Mesodermal cell (in vitro differentiated cells): ENCODE measurements around the gene ZNF428.

Source experiments
- H3K27ac ChIP-seq: 2 replicates; pipeline ENCODE4 v1.7.0; 2013; ENCODE audit warnings: mild to moderate bottlenecking, low read depth, low read length, moderate library complexity; ENCODE audit not compliant: severe bottlenecking
- H3K36me3 ChIP-seq: 2 replicates; pipeline ENCODE4 v1.7.1; 2013; ENCODE audit warnings: mild to moderate bottlenecking, low read length, moderate library complexity; ENCODE audit not compliant: control insufficient read depth, insufficient read depth
- H3K4me1 ChIP-seq: one replicate; pipeline ENCODE4 v1.7.1; 2013; ENCODE audit warnings: mild to moderate bottlenecking, low read length; ENCODE audit not compliant: insufficient read depth, control insufficient read depth, poor library complexity, severe bottlenecking
- H3K4me3 ChIP-seq: 2 replicates; pipeline ENCODE4 v1.7.0; 2013; ENCODE audit warnings: low read length, control low read depth, mild to moderate bottlenecking; ENCODE audit not compliant: insufficient read depth, poor library complexity, severe bottlenecking; ENCODE audit errors: extremely low read depth
- H3K9me3 ChIP-seq: 2 replicates; pipeline ENCODE4 v1.7.1; 2013; ENCODE audit warnings: mild to moderate bottlenecking, low read length, moderate library complexity; ENCODE audit not compliant: control insufficient read depth
- WGBS, 2 experiments: methylation state at CpG; one replicate each; pipeline ENCODE4 v1.1.5; 2013; ENCODE audit warnings: missing lambda C conversion rate in 2 of 2; ENCODE audit not compliant: insufficient coverage in 2 of 2; 5-methylcytosine and 5-hydroxymethylcytosine counted together

The ZNF428 gene

GRCh38 chr19:43628646-43629326 is 9.4 kb upstream of the ZNF428 start:
- H3K4me3 ChIP-seq, result no peak overlapping the region
- no peaks in the 10 kb centered on the region for H3K9me3 ChIP-seq
- H3K4me1 ChIP-seq, result no peaks in the 10 kb centered on the region
- no peak overlapping the region for H3K27ac ChIP-seq
- 85 to 100% methylated on average over 1 to 2 of the region's 3 CpGs for WGBS, 2 experiments
- peaks cover 24% of the 10 kb centered on the region for H3K36me3 ChIP-seq

- Histone ChIP-seq H3K4me3 (no peak overlapping the region), H3K4me1 (no peaks in the 10 kb centered on the region), H3K36me3 (peaks cover 34% of the 10 kb centered on the region), H3K9me3 (no peaks in the 10 kb centered on the region), H3K27ac (no peak overlapping the region)
- 89 to 91% methylated on average over 17 of the region's 17 CpGs for WGBS, 2 experiments
Measured at GRCh38 chr19:43626838-43627237, 7.4 kb upstream of the ZNF428 start.

GRCh38 chr19:43625918-43626579 is 6.6 kb upstream of the ZNF428 start:
- Histone ChIP-seq H3K4me3 (no peak overlapping the region), H3K36me3 (peaks cover 34% of the 10 kb centered on the region)
- whole genome bisulfite sequencing, 2 experiments, result 92 to 95% methylated on average over 19 to 23 of the region's 32 CpGs

GRCh38 chr19:43624933-43625332 is 5.5 kb upstream of the ZNF428 start:
- Histone ChIP-seq H3K36me3 (peaks cover 34% of the 10 kb centered on the region), H3K27ac (no peak overlapping the region), H3K4me3 (no peak overlapping the region), H3K9me3 (no peaks in the 10 kb centered on the region), H3K4me1 (peaks cover 2% of the 10 kb centered on the region)
- 35 to 41% methylated on average over 13 to 17 of the region's 30 CpGs for WGBS, 2 experiments

More at GRCh38 chr19:43625918-43626579, 6.6 kb upstream of the ZNF428 start:
- no peak overlapping the region for H3K27ac ChIP-seq
- H3K4me1 ChIP-seq, result no peaks in the 10 kb centered on the region
- H3K9me3 ChIP-seq, result no peaks in the 10 kb centered on the region

GRCh38 chr19:43623889-43624670 is 4.7 kb upstream of the ZNF428 start:
- WGBS, 2 experiments, result 95% methylated on average over 27 to 33 of the region's 35 CpGs
- H3K27ac ChIP-seq, result no peak overlapping the region
- no peaks in the 10 kb centered on the region for H3K9me3 ChIP-seq
- peaks cover 34% of the 10 kb centered on the region for H3K36me3 ChIP-seq
- peaks cover 5% of the 10 kb centered on the region for H3K4me1 ChIP-seq
- no peak overlapping the region for H3K4me3 ChIP-seq

GRCh38 chr19:43622956-43623355 is 3.5 kb upstream of the ZNF428 start:
- H3K36me3 ChIP-seq, result peaks cover 34% of the 10 kb centered on the region
- no peak overlapping the region for H3K27ac ChIP-seq
- peaks cover 5% of the 10 kb centered on the region for H3K4me1 ChIP-seq
- H3K4me3 ChIP-seq, result no peak overlapping the region
- H3K9me3 ChIP-seq, result no peaks in the 10 kb centered on the region
- no CpG with 5 or more reads among the region's 1 CpG for WGBS, 2 experiments

- H3K4me3 ChIP-seq, result no peak overlapping the region
- H3K4me1 ChIP-seq, result peaks cover 5% of the 10 kb centered on the region
- no peak overlapping the region for H3K27ac ChIP-seq
- 72 to 82% methylated on average over 2 to 3 of the region's 4 CpGs for WGBS, 2 experiments
- no peaks in the 10 kb centered on the region for H3K9me3 ChIP-seq
- peaks cover 34% of the 10 kb centered on the region for H3K36me3 ChIP-seq
Measured at GRCh38 chr19:43622070-43622469, 2.6 kb upstream of the ZNF428 start.

GRCh38 chr19:43620061-43621001 is 902 bp upstream of the ZNF428 start:
- Histone ChIP-seq H3K4me1 (peaks cover 5% of the 10 kb centered on the region), H3K36me3 (peaks cover 28% of the 10 kb centered on the region), H3K27ac (peak overlapping the region; percentile 97), H3K9me3 (no peaks in the 10 kb centered on the region), H3K4me3 (peak overlapping the region; percentile 57)
- WGBS, 2 experiments, result 39 to 51% methylated on average over 13 of the region's 23 CpGs

GRCh38 chr19:43618921-43619261 is 538 bp downstream of the ZNF428 start:
- Histone ChIP-seq H3K4me1 (peaks cover 5% of the 10 kb centered on the region), H3K9me3 (no peaks in the 10 kb centered on the region), H3K4me3 (peak overlapping the region; percentile 57), H3K27ac (peak overlapping the region; percentile 97), H3K36me3 (peaks cover 29% of the 10 kb centered on the region)
- WGBS, 2 experiments, result 9 to 14% methylated on average over 12 to 13 of the region's 14 CpGs

GRCh38 chr19:43616954-43617353 is 2.5 kb downstream of the ZNF428 start:
- H3K4me3 ChIP-seq, result no peak overlapping the region
- no peak overlapping the region for H3K27ac ChIP-seq
- H3K36me3 ChIP-seq, result peaks cover 38% of the 10 kb centered on the region
- WGBS, 2 experiments, result 83 to 84% methylated on average over 2 to 5 of the region's 6 CpGs
- no peaks in the 10 kb centered on the region for H3K9me3 ChIP-seq
- peaks cover 5% of the 10 kb centered on the region for H3K4me1 ChIP-seq
